Heart left ventricle (tissue), 16 donors: ENCODE measurements around the gene PABPC1L. TPM values are rescaled to one million over a fixed set of nuclear protein-coding genes. Genes with fewer than 3 reads are reported as not detected.

Source experiments
- ATAC-seq, 4 donors: fragments of 200-7000 bp; cut with Tn5 transposase; one replicate each; pipeline ENCODE4 v1.9.1; 2020 to 2022; ENCODE audit warnings: moderate library complexity in 4 of 4, mild to moderate bottlenecking in 3 of 4, moderate number of reproducible peaks in 1 of 4
- DNase-seq, 5 donors: peaks; one replicate each; pipeline ENCODE4 v3.0.0-alpha.2; 2020
- H3K27ac ChIP-seq, 12 donors: fragments of 200-600 bp; sonication (generic) in 4 of 12; one replicate each; pipeline versions ENCODE4 v1.5.0 to v1.8.0; 2016 to 2022; ENCODE audit warnings: mild to moderate bottlenecking in 2 of 12
- H3K27me3 ChIP-seq, 9 donors: fragments of 200-600 bp; sonication (generic) in 2 of 9; one replicate each; pipeline versions ENCODE4 v1.5.1 to v1.8.0; 2016 to 2022; ENCODE audit warnings: mild to moderate bottlenecking in 3 of 9
- H3K36me3 ChIP-seq, 9 donors: fragments of 200-600 bp; sonication (generic) in 2 of 9; one replicate each; pipeline versions ENCODE4 v1.5.0 to v1.8.0; 2018 to 2022; ENCODE audit warnings: mild to moderate bottlenecking in 2 of 9
- H3K4me1 ChIP-seq, 12 donors: fragments of 200-600 bp; sonication (generic) in 4 of 12; one replicate each; pipeline versions ENCODE4 v1.5.0 to v1.8.0; 2016 to 2022; ENCODE audit warnings: mild to moderate bottlenecking in 3 of 12
- H3K4me3 ChIP-seq, 12 donors: fragments of 200-600 bp; sonication (generic) in 4 of 12; one replicate each; pipeline versions ENCODE4 v1.5.0 to v1.8.0; 2017 to 2022; ENCODE audit warnings: mild to moderate bottlenecking in 9 of 12, moderate library complexity in 4 of 12
- H3K9me3 ChIP-seq, 12 donors: fragments of 200-600 bp; sonication (generic) in 4 of 12; one replicate each; pipeline versions ENCODE4 v1.5.0 to v1.8.0; 2016 to 2022; ENCODE audit warnings: mild to moderate bottlenecking in 1 of 12
- CTCF ChIP-seq, 12 donors: fragments of 200-600 bp; sonication (generic) in 4 of 12; IDR thresholded peaks; one replicate each; pipeline versions ENCODE4 v1.5.0 to v1.8.0; 2018 to 2022; ENCODE audit warnings: antibody characterized with exemption in 12 of 12, mild to moderate bottlenecking in 5 of 12
- POLR2A ChIP-seq, 2 donors: fragments of 450-650 bp; IDR thresholded peaks; one replicate each; pipeline ENCODE4 v1.6.1; 2017; ENCODE audit warnings: antibody characterized with exemption in 2 of 2, mild to moderate bottlenecking in 2 of 2, moderate library complexity in 2 of 2
- WGBS, 4 donors: extraction: QIAGEN DNeasy Blood & Tissue Kit in 2 of 4; methylation state at CpG; one replicate each; pipeline versions ENCODE4 v1.1.5 to v1.1.7; 2013 to 2018; 5-methylcytosine and 5-hydroxymethylcytosine counted together
- intact Hi-C, 10 donors: fragments of 100-400 bp; cut with DNase I; formaldehyde crosslinking; loops; one replicate each; pipeline versions ENCODE4 v1.11.1 to v1.14.2; 2022
- polyA plus RNA-seq, 2 donors: library from polyadenylated mRNA; stranded (reverse); fragments of 200-250 nt; gene quantifications; one replicate each; pipeline ENCODE4 v1.2.3, GENCODE V29; 2013
- total RNA-seq, 9 donors: library from RNA; depleted of rRNA in 2 of 9; stranded (reverse); fragments of >200 nt in 2 of 9; fragmentation: NEBNext Ultra II Directional in 3 of 9; extraction: Animal tissue kit (Norgen Biotek cat#: 25700) in 3 of 9; gene quantifications; one replicate each; pipeline versions ENCODE4 v1.1.0 to v1.2.4, GENCODE V29; 2016 to 2023
- donor health status: ischemic (EF 13 %, LVEDD 7.1; RV severe dilation, severe dysfunction).
- donor health status: healthy with polysubstance abuse.
- donor health status: DM: no; HTN: yes; CAD: no.
- donor health status: DM: no; HTN: no; CAD: no.
- donor health status: ischemic (EF 25% LVEDD 6.9; RV normal size, moderate dysfunction).
- donor health status: ischemic (EF 25% LVEDD 5.7; RV mildly dilated, moderate dysfunction).
- donor health status: healthy.
- donor health status: DM: yes; HTN: yes; CAD: no.
- donor health status: ischemic (EF 35%, LVEDD 5.7; RV mildly dilated, moderate dysfunction).
- donor health status: nonischemic (EF 11% LVEDD 7.7; RV severe dilation, severe dysfunction).
- donor health status: DM: yes; HTN: yes; CAD: no.
- donor health status: PGD.
- donor health status: ischemic (EF 29% LVEDD 5.4; RV normal size, mild dysfunction).
- donor health status: nonischemic (EF 23%, LVEDD 6.1; RV moderate dilation, normal function).

The PABPC1L gene
- total and polyA plus RNA-seq, 11 donors: 0.58 to 5.9 (median 2.4) TPM

- 69 to 74% (median 72%) methylated on average over 21 of the region's 21 CpGs for WGBS, 4 donors
- intact Hi-C loops: no loop called here
- ATAC-seq: no peak
Measured at GRCh38 chr20:44911264-44911921, 1.5 kb downstream of the PABPC1L start.

GRCh38 chr20:44912189-44912588 is 2.3 kb downstream of the PABPC1L start:
- H3K36me3 ChIP-seq: peaks cover 0 to 30% (median 16%) of the 10 kb centered on the region in 9 donors
- no peaks in the 10 kb centered on the region for H3K9me3 ChIP-seq
- no peak overlapping the region for H3K4me3 ChIP-seq
- 93 to 100% (median 96%) methylated on average over 2 of the region's 2 CpGs for WGBS, 4 donors
- H3K4me1 ChIP-seq: peaks cover 0 to 19% (median 10%) of the 10 kb centered on the region in 12 donors
- no peaks in the 10 kb centered on the region for H3K27me3 ChIP-seq
- intact Hi-C loops: no loop called here
- ATAC-seq (no peak), DNase-seq (no peak)
- no peak for TF ChIP-seq CTCF (IDR thresholded peaks at IDR 0.05)
- no peak for TF ChIP-seq POLR2A (IDR thresholded peaks at IDR 0.05)
- H3K27ac ChIP-seq: no peak overlapping the region

More at GRCh38 chr20:44911264-44911921, 1.5 kb downstream of the PABPC1L start:
- Histone ChIP-seq H3K36me3 (peaks cover 0 to 36% (median 24%) of the 10 kb centered on the region in 9 donors), H3K27ac (no peak overlapping the region), H3K4me1 (peaks cover 0 to 19% (median 10%) of the 10 kb centered on the region in 12 donors), H3K27me3 (no peaks in the 10 kb centered on the region), H3K9me3 (no peaks in the 10 kb centered on the region), H3K4me3 (no peak overlapping the region)
- peak in 1 of 5 donors; percentile 29 for DNase-seq
- TF ChIP-seq POLR2A (IDR thresholded peaks at IDR 0.05): no peak
- TF ChIP-seq CTCF (IDR thresholded peaks at IDR 0.05): peak in 7 of 12 donors; percentile 8 to 40 (median 23)

GRCh38 chr20:44914924-44915323 is 5.1 kb downstream of the PABPC1L start:
- H3K27me3 ChIP-seq: no peaks in the 10 kb centered on the region
- no peaks in the 10 kb centered on the region for H3K9me3 ChIP-seq
- H3K4me1 ChIP-seq: peaks cover 0 to 8% (median 4%) of the 10 kb centered on the region in 12 donors
- intact Hi-C loops: no loop called here
- WGBS, 4 donors: 59 to 77% (median 75%) methylated on average over 1 of the region's 1 CpG
- H3K27ac ChIP-seq: no peak overlapping the region
- TF ChIP-seq POLR2A (IDR thresholded peaks at IDR 0.05) (no peak), CTCF (IDR thresholded peaks at IDR 0.05) (no peak)
- no peak overlapping the region for H3K4me3 ChIP-seq
- peaks cover 0 to 13% (median 0%) of the 10 kb centered on the region in 9 donors for H3K36me3 ChIP-seq
- DNase-seq: no peak
- no peak for ATAC-seq

GRCh38 chr20:44916586-44916985 is 6.7 kb downstream of the PABPC1L start:
- 93 to 97% (median 95%) methylated on average over 12 of the region's 12 CpGs for WGBS, 4 donors
- no peak overlapping the region for H3K27ac ChIP-seq
- TF ChIP-seq CTCF (IDR thresholded peaks at IDR 0.05): no peak
- TF ChIP-seq POLR2A (IDR thresholded peaks at IDR 0.05): no peak
- H3K36me3 ChIP-seq: peaks cover 0 to 13% (median 0%) of the 10 kb centered on the region in 9 donors
- no peaks in the 10 kb centered on the region for H3K4me1 ChIP-seq
- H3K4me3 ChIP-seq: no peak overlapping the region
- no peak for DNase-seq
- H3K9me3 ChIP-seq: no peaks in the 10 kb centered on the region
- H3K27me3 ChIP-seq: no peaks in the 10 kb centered on the region
- no peak for ATAC-seq
- intact Hi-C loops: no loop called here
